C1 segment of cervical spinal cord (tissue), 14 donors: ENCODE data around the gene SPINT1.
A peak's percentile ranks its signal among the peaks of the same experiment; 100 is the strongest.

Source experiments
- DNase-seq, 14 donors: peaks; one replicate each; lab custom pipeline; 2025; lab: John Stamatoyannopoulos, UW

Gene SPINT1

DNA sequence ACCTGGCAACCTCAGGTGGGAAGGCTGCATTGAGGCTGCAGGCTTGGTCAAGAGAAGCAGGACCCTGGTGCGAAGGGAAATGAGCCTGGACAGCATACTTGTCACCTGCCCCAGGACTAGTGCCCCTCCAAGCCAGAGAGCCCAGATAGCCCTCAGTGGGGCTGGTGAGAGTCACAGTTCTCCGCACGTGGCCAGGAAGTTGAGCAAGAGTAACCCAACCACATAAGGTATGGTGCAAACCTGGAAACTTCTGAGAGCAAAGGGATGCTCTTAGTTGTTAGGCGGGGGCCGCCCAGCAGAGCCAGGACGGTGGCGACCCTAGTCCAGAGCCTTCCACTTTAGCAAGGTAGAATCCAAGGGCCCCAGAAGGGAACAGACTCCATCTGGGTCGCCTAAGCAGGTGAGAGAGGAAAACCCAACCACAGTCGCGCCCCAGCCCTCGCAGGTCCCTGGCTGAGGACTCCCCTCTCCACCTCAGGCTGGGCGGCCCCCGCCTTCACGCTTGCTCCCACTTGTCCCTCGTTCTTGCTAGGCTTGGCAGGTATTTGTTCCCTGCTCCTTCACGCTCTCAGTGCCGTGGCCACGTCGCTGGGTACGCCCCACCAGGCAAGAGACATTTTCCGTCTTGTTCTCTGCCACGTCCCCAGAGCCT, 49.3 kb downstream of the SPINT1 start:
- no peak for DNase-seq

DNA sequence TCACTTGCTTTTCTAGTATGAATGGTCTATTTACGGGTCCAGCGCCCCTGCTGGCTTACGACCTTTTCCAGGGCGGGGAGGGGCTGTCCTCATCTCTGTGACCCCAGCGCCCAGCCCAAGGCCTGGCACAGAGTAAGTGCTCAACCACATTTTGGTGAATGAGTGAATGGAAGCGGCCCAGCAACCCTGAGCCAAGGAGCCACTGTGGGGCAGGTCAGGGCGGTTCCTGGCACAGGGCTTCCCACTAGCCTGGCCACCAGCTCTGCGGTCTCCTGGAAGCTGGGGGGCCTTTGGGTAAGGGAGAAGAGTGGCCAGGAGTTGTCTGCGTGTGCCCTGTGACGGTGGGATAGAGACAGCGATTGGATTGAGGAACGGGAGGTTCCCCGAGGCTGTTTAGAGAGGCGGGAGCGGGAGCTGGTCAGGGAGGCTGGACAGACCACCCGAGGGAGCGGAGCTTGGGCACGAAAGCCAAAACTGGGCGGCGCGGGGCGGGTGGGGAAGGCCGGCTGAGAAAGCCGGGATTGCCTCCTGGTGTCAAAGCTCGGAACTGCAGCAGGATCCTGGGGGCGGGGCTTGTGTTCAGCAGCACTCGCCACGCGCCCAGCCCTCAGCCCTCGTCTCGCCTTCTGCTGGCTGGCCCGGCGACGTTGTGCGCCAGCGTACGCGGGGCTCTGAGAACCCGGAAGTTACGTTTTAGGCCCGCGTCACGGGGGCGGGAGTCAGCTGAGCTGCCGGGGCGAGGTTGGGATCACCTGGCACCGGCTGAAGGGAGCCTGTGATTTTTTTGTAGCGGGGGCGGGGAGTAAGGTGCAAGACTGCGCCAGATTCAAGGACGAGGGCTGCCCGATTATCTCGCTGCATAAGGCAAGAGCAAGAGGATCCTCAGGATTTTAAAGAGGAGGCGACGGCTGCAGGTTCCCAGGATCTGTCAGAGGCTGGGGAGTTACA, 50.2 kb downstream of the SPINT1 start, which contains the start of gene VPS18:
Gene VPS18 (plus strand): TSS at position 718 of the 948 bp plus-strand sequence. CDS start 319 bp downstream, outside the sequence.
- DNase-seq = peak; percentile 79 to 99 (median 97)

DNA sequence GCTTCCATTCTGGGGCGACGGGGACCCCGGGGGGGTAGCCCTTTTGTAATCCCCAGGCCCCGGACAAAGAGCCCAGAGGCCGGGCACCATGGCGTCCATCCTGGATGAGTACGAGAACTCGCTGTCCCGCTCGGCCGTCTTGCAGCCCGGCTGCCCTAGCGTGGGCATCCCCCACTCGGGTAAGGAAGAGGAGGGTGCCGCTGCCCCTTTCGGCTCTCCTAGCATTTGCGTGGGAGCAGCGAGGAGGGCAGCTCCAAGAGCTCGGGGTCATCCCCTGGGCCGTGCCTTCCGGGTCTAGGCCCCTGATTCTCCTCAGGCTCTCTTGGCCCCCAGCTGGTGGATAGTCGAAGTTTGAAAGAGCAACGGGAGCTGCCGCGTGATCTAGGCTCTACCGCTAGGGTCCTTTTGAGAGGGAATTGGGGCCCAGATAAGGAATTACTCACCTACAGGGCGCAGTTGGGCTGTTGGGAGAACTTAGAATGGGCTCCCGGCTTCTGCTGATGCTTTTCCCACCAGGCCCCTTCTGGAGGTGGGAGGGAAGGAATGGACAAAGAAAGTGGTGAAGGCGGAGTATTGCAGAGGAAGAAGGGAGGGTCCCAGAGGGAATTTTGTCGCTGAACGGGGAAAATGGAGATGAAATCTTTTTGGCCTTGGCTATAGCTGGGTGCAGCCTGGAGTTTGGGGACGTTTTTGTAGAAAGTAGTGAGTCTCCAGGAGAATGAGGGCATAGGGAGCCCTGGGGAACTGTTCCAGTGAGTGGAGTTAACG, 51.0 kb downstream of the SPINT1 start:
- peak in 3 of 14 donors; percentile 56 to 69 (median 61) for DNase-seq

DNA sequence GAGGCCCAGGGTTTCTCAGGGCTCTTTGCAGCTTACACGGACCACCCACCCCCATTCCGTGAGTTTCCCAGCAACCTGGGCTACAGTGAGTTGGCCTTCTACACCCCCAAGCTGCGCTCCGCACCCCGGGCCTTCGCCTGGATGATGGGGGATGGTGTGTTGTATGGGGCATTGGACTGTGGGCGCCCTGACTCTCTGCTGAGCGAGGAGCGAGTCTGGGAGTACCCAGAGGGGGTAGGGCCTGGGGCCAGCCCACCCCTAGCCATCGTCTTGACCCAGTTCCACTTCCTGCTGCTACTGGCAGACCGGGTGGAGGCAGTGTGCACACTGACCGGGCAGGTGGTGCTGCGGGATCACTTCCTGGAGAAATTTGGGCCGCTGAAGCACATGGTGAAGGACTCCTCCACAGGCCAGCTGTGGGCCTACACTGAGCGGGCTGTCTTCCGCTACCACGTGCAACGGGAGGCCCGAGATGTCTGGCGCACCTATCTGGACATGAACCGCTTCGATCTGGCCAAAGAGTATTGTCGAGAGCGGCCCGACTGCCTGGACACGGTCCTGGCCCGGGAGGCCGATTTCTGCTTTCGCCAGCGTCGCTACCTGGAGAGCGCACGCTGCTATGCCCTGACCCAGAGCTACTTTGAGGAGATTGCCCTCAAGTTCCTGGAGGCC, 55.8 kb downstream of the SPINT1 start:
- no peak for DNase-seq

DNA sequence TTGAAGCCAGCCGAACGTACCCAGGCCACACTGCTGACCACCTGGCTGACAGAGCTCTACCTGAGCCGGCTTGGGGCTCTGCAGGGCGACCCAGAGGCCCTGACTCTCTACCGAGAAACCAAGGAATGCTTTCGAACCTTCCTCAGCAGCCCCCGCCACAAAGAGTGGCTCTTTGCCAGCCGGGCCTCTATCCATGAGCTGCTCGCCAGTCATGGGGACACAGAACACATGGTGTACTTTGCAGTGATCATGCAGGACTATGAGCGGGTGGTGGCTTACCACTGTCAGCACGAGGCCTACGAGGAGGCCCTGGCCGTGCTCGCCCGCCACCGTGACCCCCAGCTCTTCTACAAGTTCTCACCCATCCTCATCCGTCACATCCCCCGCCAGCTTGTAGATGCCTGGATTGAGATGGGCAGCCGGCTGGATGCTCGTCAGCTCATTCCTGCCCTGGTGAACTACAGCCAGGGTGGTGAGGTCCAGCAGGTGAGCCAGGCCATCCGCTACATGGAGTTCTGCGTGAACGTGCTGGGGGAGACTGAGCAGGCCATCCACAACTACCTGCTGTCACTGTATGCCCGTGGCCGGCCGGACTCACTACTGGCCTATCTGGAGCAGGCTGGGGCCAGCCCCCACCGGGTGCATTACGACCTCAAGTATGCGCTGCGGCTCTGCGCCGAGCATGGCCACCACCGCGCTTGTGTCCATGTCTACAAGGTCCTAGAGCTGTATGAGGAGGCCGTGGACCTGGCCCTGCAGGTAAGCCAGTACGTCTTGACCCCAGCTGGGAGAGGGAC, 56.6 kb downstream of the SPINT1 start:
- DNase-seq = peak in 1 of 14 donors; percentile 72

DNA sequence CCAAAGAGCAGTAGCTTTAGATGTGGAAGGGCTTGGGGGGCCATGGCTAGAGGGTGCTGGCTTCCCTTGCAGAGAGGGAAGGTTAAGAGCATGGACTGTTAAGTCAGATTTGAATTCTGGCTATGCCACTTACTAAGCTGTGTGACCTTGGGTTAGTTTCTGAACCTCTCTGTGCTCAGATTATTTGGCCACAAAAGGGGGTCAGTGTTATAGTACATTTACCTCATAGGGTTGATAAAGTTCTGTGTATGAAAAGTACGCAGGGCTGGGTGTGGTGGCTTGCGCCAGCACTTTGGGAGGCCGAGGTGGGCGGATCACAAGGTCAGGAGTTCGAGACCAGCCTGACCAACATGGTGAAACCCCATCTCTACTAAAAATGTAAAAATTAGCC, 57.2 kb downstream of the SPINT1 start:
- DNase-seq = no peak

DNA sequence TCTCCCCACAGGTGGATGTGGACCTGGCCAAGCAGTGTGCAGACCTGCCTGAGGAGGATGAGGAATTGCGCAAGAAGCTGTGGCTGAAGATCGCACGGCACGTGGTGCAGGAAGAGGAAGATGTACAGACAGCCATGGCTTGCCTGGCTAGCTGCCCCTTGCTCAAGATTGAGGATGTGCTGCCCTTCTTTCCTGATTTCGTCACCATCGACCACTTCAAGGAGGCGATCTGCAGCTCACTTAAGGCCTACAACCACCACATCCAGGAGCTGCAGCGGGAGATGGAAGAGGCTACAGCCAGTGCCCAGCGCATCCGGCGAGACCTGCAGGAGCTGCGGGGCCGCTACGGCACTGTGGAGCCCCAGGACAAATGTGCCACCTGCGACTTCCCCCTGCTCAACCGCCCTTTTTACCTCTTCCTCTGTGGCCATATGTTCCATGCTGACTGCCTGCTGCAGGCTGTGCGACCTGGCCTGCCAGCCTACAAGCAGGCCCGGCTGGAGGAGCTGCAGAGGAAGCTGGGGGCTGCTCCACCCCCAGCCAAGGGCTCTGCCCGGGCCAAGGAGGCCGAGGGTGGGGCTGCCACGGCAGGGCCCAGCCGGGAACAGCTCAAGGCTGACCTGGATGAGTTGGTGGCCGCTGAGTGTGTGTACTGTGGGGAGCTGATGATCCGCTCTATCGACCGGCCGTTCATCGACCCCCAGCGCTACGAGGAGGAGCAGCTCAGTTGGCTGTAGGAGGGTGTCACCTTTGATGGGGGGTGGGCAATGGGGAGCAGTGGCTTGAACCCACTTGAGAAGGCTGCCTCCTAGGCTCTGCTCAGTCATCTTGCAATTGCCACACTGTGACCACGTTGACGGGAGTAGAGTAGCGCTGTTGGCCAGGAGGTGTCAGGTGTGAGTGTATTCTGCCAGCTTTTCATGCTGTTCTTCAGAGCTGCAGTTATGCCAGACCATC, 59.0 kb downstream of the SPINT1 start:
- DNase-seq = peak in 8 of 14 donors; percentile 15 to 63 (median 46)

DNA sequence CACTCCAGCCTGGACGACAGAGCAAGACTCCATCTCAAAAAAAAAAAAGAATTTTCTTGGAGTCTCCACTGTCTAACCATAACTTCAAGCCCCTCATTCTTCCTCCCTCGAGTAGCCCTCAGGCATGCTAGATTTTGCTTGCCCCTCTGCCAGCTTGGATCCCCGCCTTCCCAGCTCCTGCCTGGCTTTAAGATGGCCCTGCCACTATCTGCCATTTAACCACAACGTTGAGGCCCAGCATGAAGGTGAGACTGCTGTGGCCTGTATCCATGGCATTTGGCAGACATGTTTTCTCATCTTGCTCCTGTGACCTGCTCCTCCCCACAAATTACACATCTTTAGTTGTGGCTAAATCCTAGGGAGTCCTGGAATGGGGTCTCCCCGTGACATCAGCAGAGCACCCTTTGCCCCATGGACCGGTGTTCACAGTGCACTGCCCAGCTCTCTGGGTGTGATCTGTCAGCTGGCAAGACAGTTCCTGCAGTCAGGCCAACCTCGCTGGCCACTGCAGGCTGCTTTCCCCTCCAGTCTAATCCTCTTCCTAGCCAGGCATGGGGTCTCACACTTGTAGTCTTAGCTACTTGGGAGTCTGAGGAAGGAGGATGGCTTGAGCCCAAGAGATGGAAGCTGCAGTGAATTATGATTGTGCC, 60.8 kb downstream of the SPINT1 start:
- DNase-seq = peak in 1 of 14 donors; percentile 6

DNA sequence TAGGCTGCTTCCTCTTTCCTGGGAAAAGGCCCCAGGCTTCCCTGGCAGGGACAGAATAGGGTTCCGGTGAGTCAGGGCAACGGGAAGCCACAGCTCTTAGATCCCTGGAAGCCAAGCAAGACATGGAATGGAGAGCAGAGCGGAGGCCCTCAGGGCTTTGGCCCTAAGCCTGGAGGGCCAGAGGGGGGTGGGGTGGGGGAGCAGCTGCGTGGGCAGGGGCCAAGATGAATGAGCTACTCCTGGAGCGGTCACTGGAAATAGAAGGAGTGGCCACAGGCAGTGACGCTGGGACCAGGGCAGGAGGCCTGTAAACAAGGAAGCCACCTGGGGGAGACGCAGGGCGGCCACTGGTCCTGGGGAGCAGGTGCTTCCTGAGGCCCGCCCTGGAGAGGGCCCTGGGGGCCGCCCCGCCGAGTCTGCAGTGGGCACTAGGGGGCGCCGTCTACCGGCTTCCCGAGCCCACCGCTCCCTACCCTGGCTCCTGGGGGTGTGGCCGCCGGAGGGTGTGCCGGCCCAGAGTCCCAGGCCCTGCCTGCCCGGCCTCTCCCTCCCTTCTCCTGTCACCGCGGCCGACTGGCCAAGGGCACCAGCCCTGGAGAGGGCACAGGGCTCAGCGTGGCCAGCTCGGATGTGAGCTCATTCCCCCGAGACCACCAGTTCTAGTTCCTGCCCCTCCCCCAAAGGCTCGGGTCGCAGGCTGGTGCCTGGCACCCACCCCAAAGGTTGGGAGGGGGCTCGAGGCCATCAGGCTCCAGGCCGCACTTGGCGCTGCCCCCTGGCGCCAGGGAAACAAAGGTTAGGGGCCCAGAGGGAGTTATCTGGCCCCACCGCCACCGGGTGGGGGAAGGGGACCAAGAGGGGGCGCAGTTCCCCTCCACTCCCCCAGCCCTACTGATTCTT, 62.5 kb downstream of the SPINT1 start:
- DNase-seq = peak in 12 of 14 donors; percentile 11 to 90 (median 61)

DNA sequence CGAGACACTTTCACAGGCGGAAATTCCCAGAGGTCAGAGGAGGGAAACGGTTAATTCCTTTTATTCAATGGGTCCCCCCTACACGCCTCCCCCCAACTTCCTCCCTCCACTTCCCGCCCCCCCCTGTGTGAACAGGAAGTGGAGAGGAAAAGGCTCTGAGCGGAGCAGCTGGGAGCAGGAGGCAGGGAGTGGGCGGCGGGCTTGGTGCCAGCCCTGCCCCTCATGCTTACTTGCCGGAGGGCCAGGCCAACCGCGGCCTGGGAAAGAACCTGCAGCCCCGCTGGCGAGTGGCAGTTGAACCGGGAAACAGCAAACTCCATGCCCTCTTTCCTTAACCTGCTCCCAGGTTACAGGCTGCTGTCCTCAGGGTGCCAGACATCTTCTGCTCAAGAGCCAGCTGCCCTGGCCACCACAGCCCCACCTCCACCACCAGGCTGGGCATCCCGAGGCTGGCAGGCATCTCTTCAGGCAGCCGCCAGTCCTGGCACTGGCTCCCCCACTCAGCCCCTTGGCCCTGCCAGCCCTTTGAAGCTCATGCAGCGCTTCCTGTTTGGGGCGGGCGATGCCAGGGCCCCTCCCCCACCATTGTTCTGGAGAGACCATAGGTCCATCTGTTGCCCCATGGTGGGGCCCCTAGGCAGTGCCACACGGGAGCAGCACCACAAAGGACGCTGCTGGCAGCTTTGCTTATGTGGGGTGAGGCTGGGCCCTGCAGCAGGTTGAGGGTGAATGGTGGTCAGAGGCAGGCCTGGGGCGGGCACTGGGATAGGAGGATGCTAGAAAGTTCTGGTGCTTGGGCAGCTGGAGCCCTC, 63.3 kb downstream of the SPINT1 start:
- DNase-seq = peak in 11 of 14 donors; percentile 18 to 71 (median 39)
